H1 (cell line): ENCODE data around the gene MALSU1. TPM values are rescaled to one million over a fixed set of nuclear protein-coding genes. Genes with fewer than 3 reads are reported as not detected.

ENCODE experiments used
- EGR1 ChIP-seq: IDR thresholded peaks from 2 replicates; pipeline ENCODE4 v1.6.1; 2011; ENCODE audit warnings: low read depth, low read length, borderline replicate concordance
- KDM4A ChIP-seq: IDR thresholded peaks from one replicate; pipeline ENCODE4 v1.7.1; 2012; ENCODE audit warnings: low read depth, mild to moderate bottlenecking, moderate library complexity, low read length, inconsistent platforms; ENCODE audit not compliant: severe bottlenecking
- POLR2A ChIP-seq, 2 experiments: IDR thresholded peaks; 1 replicate in 1 of 2; 2 replicates in 1 of 2; pipeline ENCODE4 v1.6.1; 2011; ENCODE audit warnings: low read depth in 2 of 2, low read length in 2 of 2, mild to moderate bottlenecking in 2 of 2; ENCODE audit errors: control extremely low read depth in 1 of 2
- SP2 ChIP-seq: IDR thresholded peaks from 2 replicates; pipeline ENCODE4 v1.6.1; 2012; ENCODE audit warnings: mild to moderate bottlenecking, low read length, inconsistent platforms
- SRF ChIP-seq: IDR thresholded peaks from 2 replicates; pipeline ENCODE4 v1.6.1; 2011; ENCODE audit warnings: mild to moderate bottlenecking, low read depth, low read length, moderate library complexity
- polyA plus RNA-seq, 7 experiments: library from polyadenylated mRNA; depleted of rRNA in 3 of 7; stranded (reverse) in 5 of 7; unstranded in 2 of 7; fragments of >200 nt in 5 of 7; fragments of 200-250 nt in 2 of 7; gene quantifications; 1 replicate in 5 of 7; 2 replicates in 1 of 7; 4 replicates in 1 of 7; pipeline versions ENCODE4 v1.2.1 to v1.2.3, GENCODE V29; 2011 to 2013; ENCODE audit warnings: missing spikeins in 2 of 7, mixed read lengths in 2 of 7
- total RNA-seq: library from RNA; stranded (reverse); fragmentation: NEBNext Ultra II Directional; extraction: Animal tissue kit (Norgen Biotek cat#: 25700); gene quantifications from 2 replicates; pipeline ENCODE4 v1.2.1, GENCODE V29; 2021
- TF ChIP-seq, protein P1 (sequence below): IDR thresholded peaks from 2 replicates; pipeline ENCODE4 v1.6.1; 2012; ENCODE audit warnings: low read length, inconsistent platforms

Gene MALSU1
- total and polyA plus RNA-seq, 2 of the 8 experiments (the other 6 are each of a cell fraction or from before 2014, with no cell fraction given) = 73.5 to 84.0 TPM

DNA sequence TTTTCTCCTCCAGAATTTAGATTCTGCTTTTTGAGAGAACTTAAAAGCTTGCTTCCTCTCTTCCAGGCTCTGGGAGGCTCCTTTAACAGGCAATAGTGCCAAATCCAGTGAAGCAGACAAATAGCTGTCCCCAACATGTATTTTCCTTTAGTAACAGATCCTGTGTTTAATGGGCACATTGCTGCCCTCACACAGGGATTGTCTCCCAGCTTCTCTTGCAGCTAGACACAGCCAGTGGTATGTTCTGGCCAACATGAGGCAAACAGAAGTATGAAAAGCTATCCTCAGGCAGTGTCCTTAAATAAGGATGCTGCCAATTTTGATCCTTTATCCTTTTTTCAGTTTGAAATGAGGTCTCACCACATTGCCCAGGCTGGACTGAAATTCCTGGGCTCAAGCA, 38.2 kb downstream of the MALSU1 start (continued):
- TF ChIP-seq, protein P1, sequence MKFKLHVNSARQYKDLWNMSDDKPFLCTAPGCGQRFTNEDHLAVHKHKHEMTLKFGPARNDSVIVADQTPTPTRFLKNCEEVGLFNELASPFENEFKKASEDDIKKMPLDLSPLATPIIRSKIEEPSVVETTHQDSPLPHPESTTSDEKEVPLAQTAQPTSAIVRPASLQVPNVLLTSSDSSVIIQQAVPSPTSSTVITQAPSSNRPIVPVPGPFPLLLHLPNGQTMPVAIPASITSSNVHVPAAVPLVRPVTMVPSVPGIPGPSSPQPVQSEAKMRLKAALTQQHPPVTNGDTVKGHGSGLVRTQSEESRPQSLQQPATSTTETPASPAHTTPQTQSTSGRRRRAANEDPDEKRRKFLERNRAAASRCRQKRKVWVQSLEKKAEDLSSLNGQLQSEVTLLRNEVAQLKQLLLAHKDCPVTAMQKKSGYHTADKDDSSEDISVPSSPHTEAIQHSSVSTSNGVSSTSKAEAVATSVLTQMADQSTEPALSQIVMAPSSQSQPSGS = no peak
- TF ChIP-seq SRF (no peak), POLR2A (IDR thresholded peaks at IDR 0.05; ENCODE audit: control extremely low read depth in 1 of 2, low read depth in 2 of 2, low read length in 2 of 2) (no peak), KDM4A (no peak), SP2 (no peak), EGR1 (no peak)
